Natural killer cell (primary cell): ENCODE measurements around the gene SERINC3. TPM values are rescaled to one million over a fixed set of nuclear protein-coding genes. Genes with fewer than 3 reads are reported as not detected.

Experiments used
- ATAC-seq, 3 donors: fragments of 150-1000 bp in 2 of 3; fragments of 200-7000 bp in 1 of 3; cut with Tn5 transposase; 1 replicate in 1 of 3; 2 replicates in 2 of 3; pipeline ENCODE4 v1.10.0; 2021; ENCODE audit warnings: mild to moderate bottlenecking in 2 of 3, moderate library complexity in 2 of 3
- DNase-seq, 2 donors: peaks; one replicate each; pipeline versions ENCODE4 v3.0.0 to v3.0.0-alpha.2; 2013 to 2021; ENCODE audit warnings: mixed read lengths in 1 of 2
- H3K27ac ChIP-seq: one replicate; pipeline ENCODE4 v1.5.1; 2013; ENCODE audit warnings: mild to moderate bottlenecking, low read length
- H3K27me3 ChIP-seq: one replicate; pipeline ENCODE4 v1.6.1; 2013; ENCODE audit warnings: low read length; ENCODE audit not compliant: control insufficient read depth, insufficient read depth
- H3K36me3 ChIP-seq: one replicate; pipeline ENCODE4 v1.6.1; 2013; ENCODE audit warnings: low read length; ENCODE audit not compliant: control insufficient read depth, insufficient read depth
- H3K4me1 ChIP-seq: one replicate; pipeline ENCODE4 v1.6.1; 2013; ENCODE audit warnings: low read length; ENCODE audit not compliant: control insufficient read depth, insufficient read depth
- H3K4me3 ChIP-seq: one replicate; pipeline ENCODE4 v1.5.1; 2013; ENCODE audit warnings: low read length
- H3K9me3 ChIP-seq: one replicate; pipeline ENCODE4 v1.6.1; 2013; ENCODE audit warnings: low read length; ENCODE audit not compliant: control insufficient read depth, insufficient read depth
- H3K27ac Mint-ChIP-seq, 2 donors: one replicate each; pipeline ENCODE4 v1.8.0; 2022; ENCODE audit warnings: mild to moderate bottlenecking in 2 of 2, mixed read lengths in 2 of 2, moderate library complexity in 1 of 2
- H3K27me3 Mint-ChIP-seq, 2 donors: one replicate each; pipeline ENCODE4 v1.8.0; 2022; ENCODE audit warnings: low read depth in 2 of 2, mixed read lengths in 2 of 2
- H3K36me3 Mint-ChIP-seq: one replicate; pipeline ENCODE4 v1.8.0; 2022; ENCODE audit warnings: mixed read lengths
- H3K4me1 Mint-ChIP-seq, 2 donors: one replicate each; pipeline ENCODE4 v1.8.0; 2022; ENCODE audit warnings: mixed read lengths in 2 of 2
- H3K4me3 Mint-ChIP-seq: one replicate; pipeline ENCODE4 v1.8.0; 2022; ENCODE audit warnings: mild to moderate bottlenecking, moderate library complexity, mixed read lengths
- H3K9me3 Mint-ChIP-seq, 2 donors: one replicate each; pipeline ENCODE4 v1.8.0; 2022; ENCODE audit warnings: mixed read lengths in 2 of 2
- WGBS: methylation state at CpG from one replicate; pipeline ENCODE4 v1.1.7; 2013; ENCODE audit warnings: missing lambda C conversion rate; ENCODE audit not compliant: insufficient coverage; 5-methylcytosine and 5-hydroxymethylcytosine counted together
- intact Hi-C: fragments of 100-400 bp; cut with micrococcal nuclease; formaldehyde crosslinking; loops from one replicate; pipeline ENCODE4 v1.14.2; 2022
- total RNA-seq, 4 donors: library from RNA; stranded (reverse); fragments of 120-200 nt in 1 of 4; gene quantifications; one replicate each; pipeline versions ENCODE4 v1.2.3 to v1.2.4, GENCODE V29; 2013 to 2022
- TF ChIP-seq, protein P1 (sequence below): fragments of 200-600 bp; IDR thresholded peaks from one replicate; pipeline ENCODE4 v1.8.0; 2022; ENCODE audit warnings: antibody characterized with exemption

SERINC3 gene
- total RNA-seq, 3 donors from 2014 or later (not counting 1 experiment from before 2014, with no cell fraction given), result 70.1 to 89.6 (median 78.6) TPM

DNA sequence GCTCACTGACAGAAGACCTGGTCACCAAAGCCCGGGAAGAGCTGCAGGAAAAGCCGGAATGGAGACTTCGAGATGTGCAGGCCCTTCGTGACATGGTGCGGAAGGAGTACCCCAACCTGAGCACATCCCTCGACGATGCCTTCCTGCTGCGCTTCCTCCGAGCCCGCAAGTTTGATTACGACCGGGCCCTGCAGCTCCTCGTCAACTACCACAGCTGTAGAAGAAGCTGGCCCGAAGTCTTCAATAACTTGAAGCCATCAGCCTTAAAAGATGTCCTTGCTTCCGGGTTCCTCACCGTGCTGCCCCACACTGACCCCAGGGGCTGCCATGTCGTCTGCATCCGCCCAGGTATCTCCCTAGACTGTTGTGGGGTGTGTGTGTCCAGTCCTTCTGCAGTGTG is 41.8 kb downstream of the SERINC3 start:
- H3K4me3 ChIP-seq, result no peak overlapping the region
- WGBS, result 96% methylated on average over 18 of the region's 18 CpGs
- intact Hi-C loops, result no loop called here
- TF ChIP-seq, protein P1, sequence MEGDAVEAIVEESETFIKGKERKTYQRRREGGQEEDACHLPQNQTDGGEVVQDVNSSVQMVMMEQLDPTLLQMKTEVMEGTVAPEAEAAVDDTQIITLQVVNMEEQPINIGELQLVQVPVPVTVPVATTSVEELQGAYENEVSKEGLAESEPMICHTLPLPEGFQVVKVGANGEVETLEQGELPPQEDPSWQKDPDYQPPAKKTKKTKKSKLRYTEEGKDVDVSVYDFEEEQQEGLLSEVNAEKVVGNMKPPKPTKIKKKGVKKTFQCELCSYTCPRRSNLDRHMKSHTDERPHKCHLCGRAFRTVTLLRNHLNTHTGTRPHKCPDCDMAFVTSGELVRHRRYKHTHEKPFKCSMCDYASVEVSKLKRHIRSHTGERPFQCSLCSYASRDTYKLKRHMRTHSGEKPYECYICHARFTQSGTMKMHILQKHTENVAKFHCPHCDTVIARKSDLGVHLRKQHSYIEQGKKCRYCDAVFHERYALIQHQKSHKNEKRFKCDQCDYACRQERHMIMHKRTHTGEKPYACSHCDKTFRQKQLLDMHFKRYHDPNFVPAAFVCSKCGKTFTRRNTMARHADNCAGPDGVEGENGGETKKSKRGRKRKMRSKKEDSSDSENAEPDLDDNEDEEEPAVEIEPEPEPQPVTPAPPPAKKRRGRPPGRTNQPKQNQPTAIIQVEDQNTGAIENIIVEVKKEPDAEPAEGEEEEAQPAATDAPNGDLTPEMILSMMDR, result no peak
- no peaks in the 10 kb centered on the region for H3K9me3 Mint-ChIP-seq
- no peak overlapping the region for H3K27ac ChIP-seq
- H3K36me3 Mint-ChIP-seq, result peaks cover 7% of the 10 kb centered on the region
- H3K27ac Mint-ChIP-seq, result no peak overlapping the region
- H3K27me3 ChIP-seq, result no peaks in the 10 kb centered on the region
- ATAC-seq, result no peak
- DNase-seq, result no peak
- H3K4me1 ChIP-seq, result peaks cover 12% of the 10 kb centered on the region
- H3K27me3 Mint-ChIP-seq, result no peaks in the 10 kb centered on the region
- H3K4me1 Mint-ChIP-seq, result peaks cover 21 to 33% of the 10 kb centered on the region in 2 donors
- peaks cover 37% of the 10 kb centered on the region for H3K36me3 ChIP-seq
- no peak overlapping the region for H3K4me3 Mint-ChIP-seq
- no peaks in the 10 kb centered on the region for H3K9me3 ChIP-seq

DNA sequence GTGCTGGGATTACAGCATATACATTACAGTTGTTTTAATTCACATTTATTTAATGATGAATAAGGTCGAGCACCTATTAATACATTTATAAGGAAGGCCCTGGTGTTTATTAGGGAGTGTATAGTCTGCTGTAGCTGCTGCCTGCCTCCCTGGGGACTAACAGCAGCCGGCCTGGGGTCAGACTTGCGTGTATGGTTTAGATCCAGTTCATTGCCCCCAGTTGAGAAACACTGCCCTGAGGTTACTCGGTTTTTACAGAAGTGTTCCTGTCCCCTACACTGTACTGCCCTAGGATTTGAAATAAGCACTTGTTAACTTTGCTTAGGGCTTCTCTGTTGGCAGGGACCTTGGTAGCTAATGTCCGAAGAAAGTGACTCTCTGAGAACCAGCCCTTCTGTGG is 42.2 kb downstream of the SERINC3 start:
- no peaks in the 10 kb centered on the region for H3K27me3 Mint-ChIP-seq
- H3K4me1 Mint-ChIP-seq, result peaks cover 26 to 37% of the 10 kb centered on the region in 2 donors
- no peak for DNase-seq
- Histone ChIP-seq H3K4me1 (peaks cover 15% of the 10 kb centered on the region), H3K27me3 (no peaks in the 10 kb centered on the region), H3K27ac (no peak overlapping the region), H3K36me3 (peaks cover 35% of the 10 kb centered on the region), H3K4me3 (no peak overlapping the region), H3K9me3 (no peaks in the 10 kb centered on the region)
- 81% methylated on average over 4 of the region's 5 CpGs for WGBS
- H3K9me3 Mint-ChIP-seq, result no peaks in the 10 kb centered on the region
- no peak for ATAC-seq
- intact Hi-C loops, result no loop called here
- TF ChIP-seq, protein P1, result no peak
- no peak overlapping the region for H3K27ac Mint-ChIP-seq
- no peak overlapping the region for H3K4me3 Mint-ChIP-seq
- H3K36me3 Mint-ChIP-seq, result peaks cover 7% of the 10 kb centered on the region

DNA sequence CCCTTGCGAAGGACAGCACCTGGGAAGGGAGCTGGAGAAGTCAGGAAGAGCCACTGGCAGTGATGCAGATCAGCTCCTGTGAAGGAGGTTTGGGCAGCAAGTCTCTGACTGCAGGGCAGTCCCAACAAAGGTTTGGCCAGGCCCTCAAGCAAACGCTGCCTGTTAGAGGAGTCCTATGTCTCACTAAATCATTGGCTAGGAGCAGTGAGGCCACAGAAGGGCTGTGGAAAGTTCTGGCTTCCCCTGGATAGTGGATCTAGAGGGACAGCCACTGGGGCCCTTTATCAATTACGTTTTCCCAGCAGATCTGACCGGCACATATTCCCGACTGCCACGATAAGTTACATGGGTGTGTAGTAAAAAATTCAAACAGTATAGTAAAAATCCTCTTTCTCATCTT is 43.7 kb downstream of the SERINC3 start:
- H3K4me3 Mint-ChIP-seq, result peak overlapping the region; percentile 25
- no peaks in the 10 kb centered on the region for H3K9me3 Mint-ChIP-seq
- no peaks in the 10 kb centered on the region for H3K9me3 ChIP-seq
- peak overlapping the region; percentile 36 to 61 for H3K27ac Mint-ChIP-seq
- H3K27me3 ChIP-seq, result no peaks in the 10 kb centered on the region
- H3K36me3 Mint-ChIP-seq, result peaks cover 7% of the 10 kb centered on the region
- ATAC-seq (no peak), DNase-seq (no peak)
- TF ChIP-seq, protein P1, result no peak
- intact Hi-C loops, result no loop called here
- H3K4me1 ChIP-seq, result peaks cover 15% of the 10 kb centered on the region
- H3K4me1 Mint-ChIP-seq, result peaks cover 26 to 38% of the 10 kb centered on the region in 2 donors
- no peak overlapping the region for H3K27ac ChIP-seq
- peaks cover 25% of the 10 kb centered on the region for H3K36me3 ChIP-seq
- no peak overlapping the region for H3K4me3 ChIP-seq
- 92% methylated on average over 4 of the region's 6 CpGs for WGBS
- H3K27me3 Mint-ChIP-seq, result no peaks in the 10 kb centered on the region

DNA sequence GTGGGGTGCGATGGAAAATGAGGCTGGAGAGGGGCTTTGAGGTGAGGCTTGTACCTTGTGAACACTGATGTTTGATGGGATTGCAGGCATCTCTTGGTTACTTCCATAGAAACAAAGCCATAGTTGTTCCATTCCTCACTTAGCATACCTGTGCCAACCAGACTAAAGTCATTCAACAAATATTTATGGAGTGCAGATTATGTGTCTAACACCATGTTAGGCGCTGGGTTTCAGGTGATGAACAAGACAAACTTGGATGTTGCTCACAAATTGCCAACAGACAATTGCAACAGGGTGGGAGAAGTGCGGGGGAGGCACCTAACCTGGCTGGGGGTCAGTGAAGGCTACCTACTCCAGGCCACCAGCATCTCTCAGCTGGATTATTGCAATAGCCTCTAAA is 44.7 kb downstream of the SERINC3 start:
- TF ChIP-seq, protein P1, result no peak
- H3K4me3 ChIP-seq, result no peak overlapping the region
- peak overlapping the region; percentile 95 for H3K4me3 Mint-ChIP-seq
- H3K27ac Mint-ChIP-seq, result peak overlapping the region; percentile 93 to 99
- no peaks in the 10 kb centered on the region for H3K9me3 ChIP-seq
- no peak for DNase-seq
- peaks cover 7% of the 10 kb centered on the region for H3K36me3 Mint-ChIP-seq
- 100% methylated on average over 3 of the region's 3 CpGs for WGBS
- peaks cover 15% of the 10 kb centered on the region for H3K4me1 ChIP-seq
- ATAC-seq, result no peak
- no peak overlapping the region for H3K27ac ChIP-seq
- peaks cover 24% of the 10 kb centered on the region for H3K36me3 ChIP-seq
- no peaks in the 10 kb centered on the region for H3K27me3 ChIP-seq
- no peaks in the 10 kb centered on the region for H3K9me3 Mint-ChIP-seq
- H3K27me3 Mint-ChIP-seq, result no peaks in the 10 kb centered on the region
- peaks cover 26 to 38% of the 10 kb centered on the region in 2 donors for H3K4me1 Mint-ChIP-seq
- intact Hi-C loops, result loop anchor here (2.0 kb wide), 1 partner anchor 44 kb away; no protein-coding TSS in a partner anchor
